K562 (cell line): ENCODE results near the gene MYCT1.

Experiments used
- CTCFL ChIP-seq: IDR thresholded peaks from 2 replicates; pipeline ENCODE4 v1.6.1; 2011; ENCODE audit warnings: borderline replicate concordance, low read depth, mild to moderate bottlenecking, moderate library complexity, low read length; ENCODE audit not compliant: insufficient read depth, poor library complexity, severe bottlenecking
- EZH2 ChIP-seq: IDR thresholded peaks from 2 replicates; pipeline ENCODE4 v1.6.1; 2012; ENCODE audit warnings: low read depth, mild to moderate bottlenecking, inconsistent platforms, low read length, borderline replicate concordance
- PHF8 ChIP-seq: fragments of 200-600 bp; sonication (generic); IDR thresholded peaks from 2 replicates; pipeline ENCODE4 v1.6.1; 2012; ENCODE audit warnings: mixed run types, mild to moderate bottlenecking, inconsistent platforms, low read length, moderate library complexity, borderline replicate concordance
- POLR2AphosphoS5 ChIP-seq: IDR thresholded peaks from 2 replicates; pipeline ENCODE4 v1.6.1; 2011; ENCODE audit warnings: mild to moderate bottlenecking, low read depth, low read length, moderate library complexity; ENCODE audit not compliant: control insufficient read depth, insufficient read depth
- PTBP1 ChIP-seq: fragments of 200-400 bp; formaldehyde crosslinking; IDR thresholded peaks from 2 replicates; pipeline ENCODE4 v1.6.1; 2017; ENCODE audit warnings: low read depth, low read length
- REST ChIP-seq, 2 experiments: fragments of 450-650 bp; formaldehyde crosslinking in 1 of 2; IDR thresholded peaks; 2 replicates each; pipeline versions ENCODE4 v1.4.0 to v1.6.1; 2014 to 2020; ENCODE audit warnings: mild to moderate bottlenecking in 2 of 2, borderline replicate concordance in 1 of 2, low read depth in 1 of 2
- TBP ChIP-seq: optimal IDR thresholded peaks from 2 replicates; pipeline ENCODE3; 2011; ENCODE audit warnings: low read depth, low read length, improper control_type of control experiment
- ZNF175 ChIP-seq: fragments of 200-800 bp; sonication (Bioruptor generic); IDR thresholded peaks from 2 replicates; pipeline ENCODE4 v1.6.1; 2016; ENCODE audit warnings: low read depth, mild to moderate bottlenecking, missing genetic modification characterization, missing compliant biosample characterization
- ZNF239 ChIP-seq: fragments of 250-450 bp; sonication (Bioruptor Pico); IDR thresholded peaks from 2 replicates; pipeline ENCODE4 v1.4.0; 2020; ENCODE audit warnings: mild to moderate bottlenecking
- TF ChIP-seq, protein P1 (sequence below), 3 experiments: IDR thresholded peaks in 2 of 3; conservative IDR thresholded peaks in 1 of 3; 2 replicates each; pipeline ENCODE4 v1.5.1; 2011 to 2012; ENCODE audit warnings: low read length in 3 of 3, mild to moderate bottlenecking in 3 of 3, control low read depth in 2 of 3, improper control_type of control experiment in 1 of 3, inconsistent platforms in 1 of 3, low read depth in 1 of 3, mixed read lengths in 1 of 3, moderate library complexity in 1 of 3; ENCODE audit not compliant: insufficient read depth in 2 of 3

DNA sequence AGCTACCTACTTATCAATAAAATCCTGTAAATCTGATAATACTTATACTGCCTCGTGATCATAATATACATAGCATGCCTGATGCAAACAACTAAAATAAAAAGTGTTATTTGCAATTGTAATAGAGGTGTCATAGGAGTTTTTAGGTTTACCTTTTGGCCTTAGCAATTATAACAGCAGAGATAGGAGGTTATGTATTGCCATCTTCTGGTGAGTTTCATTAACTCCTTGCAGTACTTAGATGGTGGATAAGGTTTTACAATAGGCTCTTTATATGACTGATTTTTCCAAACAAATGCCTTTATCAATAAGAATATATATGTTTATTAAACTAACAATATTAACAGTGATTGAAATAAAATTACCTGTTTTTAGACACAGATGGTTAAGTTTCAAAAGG lies 27.8 kb upstream of the MYCT1 start:
- TF ChIP-seq PTBP1: no peak
- no peak for TF ChIP-seq ZNF175
- TF ChIP-seq PHF8: no peak
- TF ChIP-seq REST (IDR thresholded peaks at IDR 0.05; ENCODE audit: borderline replicate concordance): no peak
- TF ChIP-seq REST (CRISPR knock-in tag; IDR thresholded peaks at IDR 0.05; ENCODE audit: low read depth): no peak
- no peak for TF ChIP-seq CTCFL
- TF ChIP-seq TBP: no peak
- no peak for TF ChIP-seq EZH2
- TF ChIP-seq, protein P1, sequence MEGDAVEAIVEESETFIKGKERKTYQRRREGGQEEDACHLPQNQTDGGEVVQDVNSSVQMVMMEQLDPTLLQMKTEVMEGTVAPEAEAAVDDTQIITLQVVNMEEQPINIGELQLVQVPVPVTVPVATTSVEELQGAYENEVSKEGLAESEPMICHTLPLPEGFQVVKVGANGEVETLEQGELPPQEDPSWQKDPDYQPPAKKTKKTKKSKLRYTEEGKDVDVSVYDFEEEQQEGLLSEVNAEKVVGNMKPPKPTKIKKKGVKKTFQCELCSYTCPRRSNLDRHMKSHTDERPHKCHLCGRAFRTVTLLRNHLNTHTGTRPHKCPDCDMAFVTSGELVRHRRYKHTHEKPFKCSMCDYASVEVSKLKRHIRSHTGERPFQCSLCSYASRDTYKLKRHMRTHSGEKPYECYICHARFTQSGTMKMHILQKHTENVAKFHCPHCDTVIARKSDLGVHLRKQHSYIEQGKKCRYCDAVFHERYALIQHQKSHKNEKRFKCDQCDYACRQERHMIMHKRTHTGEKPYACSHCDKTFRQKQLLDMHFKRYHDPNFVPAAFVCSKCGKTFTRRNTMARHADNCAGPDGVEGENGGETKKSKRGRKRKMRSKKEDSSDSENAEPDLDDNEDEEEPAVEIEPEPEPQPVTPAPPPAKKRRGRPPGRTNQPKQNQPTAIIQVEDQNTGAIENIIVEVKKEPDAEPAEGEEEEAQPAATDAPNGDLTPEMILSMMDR (IDR thresholded peaks at IDR 0.05 in 2 of 3, conservative IDR thresholded peaks at IDR 0.05 in 1 of 3; ENCODE audit: insufficient read depth in 2 of 3, low read depth in 1 of 3, low read length in 3 of 3): no peak
- TF ChIP-seq POLR2AphosphoS5: no peak
- TF ChIP-seq ZNF239 (CRISPR knock-in tag): no peak
